K562 (cell line): ENCODE measurements around the gene TAL1. TPM values are rescaled to one million over a fixed set of nuclear protein-coding genes. Genes with fewer than 3 reads are reported as not detected.

Experiments
- CEBPB ChIP-seq: fragments of 450-650 bp; IDR thresholded peaks from 2 replicates; pipeline ENCODE4 v1.6.1; 2016; ENCODE audit warnings: missing genetic modification characterization, missing compliant biosample characterization
- CHD2 ChIP-seq: IDR thresholded peaks from 2 replicates; pipeline ENCODE4 v1.6.1; 2011; ENCODE audit warnings: low read depth, low read length
- CHD4 ChIP-seq: fragments of 200-600 bp; sonication (generic); IDR thresholded peaks from 3 replicates; pipeline ENCODE4 v1.6.1; 2012; ENCODE audit warnings: low read depth, mild to moderate bottlenecking, mixed read lengths, low read length, inconsistent platforms; ENCODE audit not compliant: insufficient read depth, insufficient replicate concordance, poor library complexity, severe bottlenecking
- CTBP1 ChIP-seq: fragments of 450-650 bp; IDR thresholded peaks from 2 replicates; pipeline ENCODE4 v1.6.1; 2016; ENCODE audit warnings: borderline replicate concordance
- E2F8 ChIP-seq: fragments of 450-650 bp; IDR thresholded peaks from 2 replicates; pipeline ENCODE4 v1.7.1; 2018; ENCODE audit warnings: mild to moderate bottlenecking, low read depth; ENCODE audit not compliant: partially characterized antibody
- ELF1 ChIP-seq: fragments of 200-800 bp; sonication (Bioruptor generic); IDR thresholded peaks from 2 replicates; pipeline ENCODE4 v1.6.1; 2016; ENCODE audit warnings: missing genetic modification characterization, missing compliant biosample characterization
- ETV6 ChIP-seq, 3 experiments: fragments of 150-350 bp in 1 of 3; sonication (generic) in 1 of 3; formaldehyde crosslinking in 1 of 3; IDR thresholded peaks; 2 replicates each; pipeline versions ENCODE4 v1.6.1 to v1.8.0; 2014 to 2022; ENCODE audit warnings: borderline replicate concordance in 2 of 3, low read depth in 2 of 3, antibody characterized with exemption in 1 of 3, low read length in 1 of 3, mild to moderate bottlenecking in 1 of 3, missing genetic modification reagents in 1 of 3
- FOXM1 ChIP-seq, 2 experiments: fragments of 450-650 bp in 1 of 2; sonication (generic) in 1 of 2; formaldehyde crosslinking in 1 of 2; IDR thresholded peaks; 2 replicates each; pipeline versions ENCODE4 v1.6.1 to v1.9.0; 2017 to 2022; ENCODE audit warnings: low read depth in 2 of 2, mild to moderate bottlenecking in 2 of 2, missing genetic modification reagents in 1 of 2, moderate library complexity in 1 of 2
- HIVEP1 ChIP-seq: fragments of 250-450 bp; sonication (Bioruptor Pico); IDR thresholded peaks from 2 replicates; pipeline ENCODE4 v1.4.0; 2020; ENCODE audit warnings: mild to moderate bottlenecking
- HNRNPLL ChIP-seq: fragments of 200-400 bp; formaldehyde crosslinking; IDR thresholded peaks from 2 replicates; pipeline ENCODE4 v1.6.1; 2017; ENCODE audit warnings: low read length, low read depth, mild to moderate bottlenecking; ENCODE audit not compliant: poor library complexity, severe bottlenecking
- MXD1 ChIP-seq: fragments of 250-450 bp; sonication (Bioruptor Pico); IDR thresholded peaks from 2 replicates; pipeline ENCODE4 v1.8.0; 2021; ENCODE audit warnings: borderline replicate concordance, mild to moderate bottlenecking, moderate library complexity; ENCODE audit not compliant: poor library complexity, severe bottlenecking
- PML ChIP-seq: IDR thresholded peaks from 2 replicates; pipeline ENCODE4 v1.6.1; 2012; ENCODE audit warnings: low read length, inconsistent platforms
- RFX1 ChIP-seq: fragments of 450-650 bp; IDR thresholded peaks from 2 replicates; pipeline ENCODE4 v1.6.1; 2016; ENCODE audit warnings: mild to moderate bottlenecking, moderate library complexity
- RNF2 ChIP-seq: sonication (generic); IDR thresholded peaks from 2 replicates; pipeline ENCODE4 v1.6.1; 2016
- SMARCA4 ChIP-seq: fragments of 450-650 bp; IDR thresholded peaks from 2 replicates; pipeline ENCODE4 v1.6.1; 2016
- SRSF1 ChIP-seq: fragments of 200-400 bp; formaldehyde crosslinking; IDR thresholded peaks from 2 replicates; pipeline ENCODE4 v1.6.1; 2017; ENCODE audit warnings: mild to moderate bottlenecking, low read depth, low read length, moderate library complexity
- TARDBP ChIP-seq: fragments of 450-650 bp; IDR thresholded peaks from 2 replicates; pipeline ENCODE4 v1.6.1; 2016
- THRAP3 ChIP-seq: fragments of 450-650 bp; IDR thresholded peaks from 2 replicates; pipeline ENCODE4 v1.6.1; 2016; ENCODE audit warnings: mild to moderate bottlenecking, inconsistent platforms, borderline replicate concordance
- ZBED1 ChIP-seq: IDR thresholded peaks from 2 replicates; pipeline ENCODE4 v1.6.1; 2014
- ZNF23 ChIP-seq: fragments of 250-450 bp; sonication (Bioruptor Pico); IDR thresholded peaks from 2 replicates; pipeline ENCODE4 v1.4.0; 2020; ENCODE audit warnings: mild to moderate bottlenecking
- ZNF584 ChIP-seq: fragments of 200-800 bp; sonication (Bioruptor generic); IDR thresholded peaks from 2 replicates; pipeline ENCODE4 v1.6.1; 2016; ENCODE audit warnings: low read depth, mild to moderate bottlenecking, missing genetic modification characterization, missing compliant biosample characterization
- ZNF695 ChIP-seq: fragments of 450-650 bp; formaldehyde crosslinking; IDR thresholded peaks from 2 replicates; pipeline ENCODE4 v1.4.0; 2020; ENCODE audit warnings: mild to moderate bottlenecking, moderate library complexity
- polyA plus RNA-seq, 8 experiments: library from polyadenylated mRNA; depleted of rRNA in 4 of 8; stranded (reverse) in 5 of 8; unstranded in 3 of 8; fragments of >200 nt; fragmentation: Nextera tagmentation in 2 of 8; fragmentation: Illumina TruSeq in 1 of 8; extraction: Ambion mirVana in 2 of 8; extraction: Trizol in 1 of 8; gene quantifications; 2 replicates each; pipeline versions ENCODE4 v1.2.1 to v1.2.3, GENCODE V29; 2011 to 2014; ENCODE audit warnings: inconsistent platforms in 1 of 8, missing spikeins in 1 of 8
- total RNA-seq, 7 experiments: library from RNA; depleted of rRNA in 6 of 7; stranded (reverse); fragments of >200 nt in 6 of 7; fragmentation: Illumina TruSeq in 2 of 7; extraction: Trizol in 2 of 7; gene quantifications; 2 replicates each; pipeline versions ENCODE4 v1.2.1 to v1.2.3, GENCODE V29; 2011 to 2021; ENCODE audit warnings: low replicate concordance in 1 of 7
- TF ChIP-seq, protein P1 (sequence below): sonication (generic); formaldehyde crosslinking; IDR thresholded peaks from 2 replicates; pipeline ENCODE4 v1.8.1; 2023; ENCODE audit warnings: mild to moderate bottlenecking, missing genetic modification reagents

The TAL1 gene
- total and polyA plus RNA-seq, 9 of the 15 experiments (the other 6 are each of a cell fraction or from before 2014, with no cell fraction given) = 18.5 to 106 (median 59.7) TPM

- TF ChIP-seq RNF2 (peak; percentile 65; the same call in 1 of the 2 replicates), ZNF695 (CRISPR knock-in tag) (no peak), ETV6 (IDR thresholded peaks at IDR 0.05; ENCODE audit: borderline replicate concordance in 1 of 2, low read depth in 2 of 2, low read length in 1 of 2) (no peak), ETV6 (CRISPR knock-in tag; IDR thresholded peaks at IDR 0.05; ENCODE audit: borderline replicate concordance) (no peak), SRSF1 (no peak), CHD4 (no peak), ZBED1 (0 out of 2 replicates have a peak, but pooled peaks have one; percentile 38), ZNF584 (no peak), CTBP1 (peak; percentile 90; the same call in 1 of the 2 replicates), RFX1 (no peak), CEBPB (no peak), PML (no peak), TARDBP (peak; percentile 60; the same call in 1 of the 2 replicates), SMARCA4 (peak; percentile 66), FOXM1 (IDR thresholded peaks at IDR 0.05; ENCODE audit: low read depth) (no peak), FOXM1 (CRISPR knock-in tag; IDR thresholded peaks at IDR 0.05; ENCODE audit: low read depth) (no peak), CHD2 (no peak), ELF1 (tag) (peak; percentile 90), E2F8 (peak; percentile 86), THRAP3 (no peak), ZNF23 (CRISPR knock-in tag) (no peak), HIVEP1 (CRISPR knock-in tag) (no peak), MXD1 (CRISPR knock-in tag) (no peak), HNRNPLL (peak; percentile 35)
- TF ChIP-seq, protein P1, sequence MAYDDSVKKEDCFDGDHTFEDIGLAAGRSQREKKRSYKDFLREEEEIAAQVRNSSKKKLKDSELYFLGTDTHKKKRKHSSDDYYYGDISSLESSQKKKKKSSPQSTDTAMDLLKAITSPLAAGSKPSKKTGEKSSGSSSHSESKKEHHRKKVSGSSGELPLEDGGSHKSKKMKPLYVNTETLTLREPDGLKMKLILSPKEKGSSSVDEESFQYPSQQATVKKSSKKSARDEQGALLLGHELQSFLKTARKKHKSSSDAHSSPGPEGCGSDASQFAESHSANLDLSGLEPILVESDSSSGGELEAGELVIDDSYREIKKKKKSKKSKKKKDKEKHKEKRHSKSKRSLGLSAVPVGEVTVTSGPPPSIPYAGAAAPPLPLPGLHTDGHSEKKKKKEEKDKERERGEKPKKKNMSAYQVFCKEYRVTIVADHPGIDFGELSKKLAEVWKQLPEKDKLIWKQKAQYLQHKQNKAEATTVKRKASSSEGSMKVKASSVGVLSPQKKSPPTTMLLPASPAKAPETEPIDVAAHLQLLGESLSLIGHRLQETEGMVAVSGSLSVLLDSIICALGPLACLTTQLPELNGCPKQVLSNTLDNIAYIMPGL = no peak; the same call in 1 of the 2 replicates
Measured at GRCh38 chr1:47179017-47179987, 52.7 kb downstream of the TAL1 start (continued).
